Activated B cell treated with CpG ODN at 0.5 μM for 24 hours (primary cell): Measurements from ENCODE around the gene CERS6. TPM values are rescaled to one million over a fixed set of nuclear protein-coding genes. Genes with fewer than 3 reads are reported as not detected.

Source experiments
- ATAC-seq: fragments of 200-7000 bp; cut with Tn5 transposase; one replicate; pipeline ENCODE4 v1.10.0; 2021; ENCODE audit warnings: low read depth, mild to moderate bottlenecking, moderate library complexity
- CTCF ChIA-PET: fragments of 350-600 bp; sonication (Branson Sonifier 250); formaldehyde crosslinking; loops from one replicate; lab custom pipeline; 2021; ENCODE audit warnings: antibody characterized with exemption; lab: Charles Lee
- POLR2A ChIA-PET: fragments of 350-600 bp; sonication (Branson Sonifier 250); formaldehyde crosslinking; loops from one replicate; lab custom pipeline; 2021; ENCODE audit warnings: antibody characterized with exemption; lab: Charles Lee
- DNase-seq: peaks from one replicate; pipeline ENCODE4 v3.0.0; 2022
- H3K27ac Mint-ChIP-seq: one replicate; pipeline ENCODE4 v1.8.0; 2020; ENCODE audit warnings: mixed read lengths
- H3K27me3 Mint-ChIP-seq: one replicate; pipeline ENCODE4 v1.8.0; 2021; ENCODE audit warnings: mixed read lengths
- H3K36me3 Mint-ChIP-seq: one replicate; pipeline ENCODE4 v1.8.0; 2021; ENCODE audit warnings: low read depth, mixed read lengths
- H3K4me1 Mint-ChIP-seq: one replicate; pipeline ENCODE4 v1.8.0; 2021; ENCODE audit warnings: mixed read lengths
- H3K4me3 Mint-ChIP-seq: one replicate; pipeline ENCODE4 v1.8.0; 2020; ENCODE audit warnings: mild to moderate bottlenecking, mixed read lengths
- H3K9me3 Mint-ChIP-seq: one replicate; pipeline ENCODE4 v1.8.0; 2020; ENCODE audit warnings: mixed read lengths
- intact Hi-C: fragments of 100-400 bp; cut with micrococcal nuclease; formaldehyde crosslinking; loops from one replicate; pipeline ENCODE4 v1.15.1; 2024
- total RNA-seq: library from RNA; stranded (reverse); gene quantifications from 2 replicates; pipeline ENCODE4 v1.2.3, GENCODE V29; 2022
- TF ChIP-seq, protein P1 (sequence below): fragments of 200-600 bp; IDR thresholded peaks from one replicate; pipeline ENCODE4 v1.8.0; 2022; ENCODE audit warnings: antibody characterized with exemption, mild to moderate bottlenecking

The CERS6 gene
- total RNA-seq, 1 donor from 2014 or later: 5.3 TPM

GRCh38 chr2:168770796-168771195 lies 314.7 kb downstream of the CERS6 start:
- H3K36me3 Mint-ChIP-seq: peaks cover 38% of the 10 kb centered on the region
- DNase-seq: no peak
- CTCF ChIA-PET: no interaction called here
- no peak overlapping the region for H3K27ac Mint-ChIP-seq
- no peaks in the 10 kb centered on the region for H3K4me1 Mint-ChIP-seq
- TF ChIP-seq, protein P1, sequence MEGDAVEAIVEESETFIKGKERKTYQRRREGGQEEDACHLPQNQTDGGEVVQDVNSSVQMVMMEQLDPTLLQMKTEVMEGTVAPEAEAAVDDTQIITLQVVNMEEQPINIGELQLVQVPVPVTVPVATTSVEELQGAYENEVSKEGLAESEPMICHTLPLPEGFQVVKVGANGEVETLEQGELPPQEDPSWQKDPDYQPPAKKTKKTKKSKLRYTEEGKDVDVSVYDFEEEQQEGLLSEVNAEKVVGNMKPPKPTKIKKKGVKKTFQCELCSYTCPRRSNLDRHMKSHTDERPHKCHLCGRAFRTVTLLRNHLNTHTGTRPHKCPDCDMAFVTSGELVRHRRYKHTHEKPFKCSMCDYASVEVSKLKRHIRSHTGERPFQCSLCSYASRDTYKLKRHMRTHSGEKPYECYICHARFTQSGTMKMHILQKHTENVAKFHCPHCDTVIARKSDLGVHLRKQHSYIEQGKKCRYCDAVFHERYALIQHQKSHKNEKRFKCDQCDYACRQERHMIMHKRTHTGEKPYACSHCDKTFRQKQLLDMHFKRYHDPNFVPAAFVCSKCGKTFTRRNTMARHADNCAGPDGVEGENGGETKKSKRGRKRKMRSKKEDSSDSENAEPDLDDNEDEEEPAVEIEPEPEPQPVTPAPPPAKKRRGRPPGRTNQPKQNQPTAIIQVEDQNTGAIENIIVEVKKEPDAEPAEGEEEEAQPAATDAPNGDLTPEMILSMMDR: no peak
- no peak for ATAC-seq
- H3K9me3 Mint-ChIP-seq: peaks cover 6% of the 10 kb centered on the region
- POLR2A ChIA-PET: no interaction called here
- H3K4me3 Mint-ChIP-seq: no peak overlapping the region
- H3K27me3 Mint-ChIP-seq: no peaks in the 10 kb centered on the region
- intact Hi-C loops: no loop called here

DNA sequence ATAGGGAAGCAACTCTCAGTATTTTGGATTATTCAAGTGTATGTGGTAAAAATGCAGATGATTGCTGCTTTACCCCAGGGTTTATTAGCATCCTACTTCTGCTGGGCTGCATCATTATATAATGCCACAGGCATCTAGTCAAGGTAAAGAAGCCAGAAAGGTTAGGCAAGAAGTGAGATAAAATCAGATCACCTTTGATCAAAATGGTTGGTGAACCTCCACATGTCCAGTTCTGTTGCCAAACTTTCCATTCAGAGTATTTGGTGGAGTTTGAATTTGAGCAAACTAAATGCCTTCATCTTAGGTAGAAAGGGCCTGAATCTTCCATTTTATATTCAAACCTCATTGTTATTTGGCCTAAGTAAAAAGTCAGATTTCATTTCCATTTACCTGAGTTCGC lies 316.6 kb downstream of the CERS6 start:
- H3K4me1 Mint-ChIP-seq: no peaks in the 10 kb centered on the region
- ChIA-PET POLR2A (no interaction called here), CTCF (no interaction called here)
- ATAC-seq (no peak), DNase-seq (no peak)
- no peak overlapping the region for H3K27ac Mint-ChIP-seq
- intact Hi-C loops: no loop called here
- TF ChIP-seq, protein P1: no peak
- no peak overlapping the region for H3K4me3 Mint-ChIP-seq
- H3K27me3 Mint-ChIP-seq: no peaks in the 10 kb centered on the region
- H3K9me3 Mint-ChIP-seq: peaks cover 7% of the 10 kb centered on the region
- H3K36me3 Mint-ChIP-seq: peaks cover 25% of the 10 kb centered on the region

DNA sequence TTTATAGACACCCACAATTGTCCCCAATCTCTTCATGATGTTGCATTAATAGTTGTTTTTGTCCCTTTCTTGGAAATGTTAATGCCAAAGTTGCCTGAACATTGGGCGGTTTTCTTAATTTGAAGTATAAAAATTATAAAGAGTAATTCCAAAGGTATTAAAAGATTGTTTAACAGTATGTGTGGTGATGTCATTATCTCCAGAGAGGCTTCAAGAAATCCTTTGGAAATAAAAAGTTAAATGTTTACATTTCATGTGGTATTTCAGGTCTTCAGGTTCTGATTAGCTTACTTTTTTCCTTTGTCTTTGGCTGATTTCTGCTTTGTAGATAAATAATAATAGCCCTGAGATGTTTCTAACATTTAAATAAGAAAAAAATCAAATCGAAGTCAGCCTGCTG lies 317.1 kb downstream of the CERS6 start:
- ATAC-seq: no peak
- ChIA-PET POLR2A (no interaction called here), CTCF (no interaction called here)
- intact Hi-C loops: no loop called here
- DNase-seq: no peak
- Mint-ChIP-seq H3K27ac (no peak overlapping the region), H3K4me1 (no peaks in the 10 kb centered on the region), H3K9me3 (peaks cover 7% of the 10 kb centered on the region), H3K4me3 (no peak overlapping the region), H3K36me3 (peaks cover 21% of the 10 kb centered on the region), H3K27me3 (no peaks in the 10 kb centered on the region)
- TF ChIP-seq, protein P1: no peak

DNA sequence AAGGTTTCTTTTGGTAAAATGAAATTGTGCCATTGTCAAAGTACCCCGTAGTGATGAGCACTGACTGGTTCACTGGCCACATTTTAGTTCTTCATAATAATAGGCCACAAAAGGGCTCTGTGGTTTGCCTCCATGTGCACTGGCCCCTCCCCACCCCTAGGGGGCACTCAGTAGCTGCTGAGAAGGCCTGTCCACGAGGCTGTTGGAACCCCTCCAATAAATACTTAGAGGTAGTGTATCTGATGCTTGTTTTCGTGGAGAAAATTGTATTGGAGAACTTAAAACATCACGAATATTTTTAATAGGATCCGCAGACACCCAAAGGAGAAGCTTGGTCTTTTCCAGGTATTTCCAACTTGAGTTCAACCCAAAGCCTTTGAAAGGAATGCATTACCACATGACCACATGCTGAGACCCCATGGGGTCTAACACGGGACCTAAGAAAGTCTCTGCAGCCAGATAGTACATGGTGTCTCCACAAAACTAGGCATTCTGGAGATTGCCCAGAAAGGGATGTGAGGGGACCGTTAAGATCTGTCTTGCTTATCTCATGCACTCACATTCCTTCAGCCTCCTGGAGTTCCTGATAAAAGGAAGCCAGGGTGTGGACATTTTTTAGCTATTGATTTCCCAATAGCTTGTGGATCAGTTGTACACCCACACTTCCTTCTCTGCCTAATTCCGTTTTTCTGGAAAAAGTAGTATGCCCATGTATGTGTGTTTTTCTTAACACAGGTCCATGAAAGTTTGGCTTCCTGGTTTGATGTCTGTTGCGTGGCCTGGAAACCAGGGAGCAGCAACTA lies 317.8 kb downstream of the CERS6 start:
- Mint-ChIP-seq H3K27ac (no peak overlapping the region), H3K4me3 (no peak overlapping the region), H3K9me3 (peaks cover 7% of the 10 kb centered on the region), H3K27me3 (no peaks in the 10 kb centered on the region), H3K4me1 (no peaks in the 10 kb centered on the region), H3K36me3 (peaks cover 19% of the 10 kb centered on the region)
- CTCF ChIA-PET: no interaction called here
- intact Hi-C loops: no loop called here
- POLR2A ChIA-PET: no interaction called here
- TF ChIP-seq, protein P1: no peak
- DNase-seq: no peak
- no peak for ATAC-seq

GRCh38 chr2:168775837-168776236 lies 319.8 kb downstream of the CERS6 start:
- H3K27ac Mint-ChIP-seq: no peak overlapping the region

More at GRCh38 chr2:168775837-168776236, 319.8 kb downstream of the CERS6 start:
- Mint-ChIP-seq H3K27me3 (no peaks in the 10 kb centered on the region), H3K9me3 (peaks cover 7% of the 10 kb centered on the region), H3K36me3 (peaks cover 6% of the 10 kb centered on the region), H3K4me1 (no peaks in the 10 kb centered on the region), H3K4me3 (no peak overlapping the region)
- ChIA-PET CTCF (no interaction called here), POLR2A (no interaction called here)
- TF ChIP-seq, protein P1: no peak
- DNase-seq (no peak), ATAC-seq (no peak)
- intact Hi-C loops: no loop called here
